ENCODE results near the gene SLC24A3.
"Not testable (repeated sequence)": the region's sequence is repeated elsewhere in the genome, so short reads cannot be mapped to it uniquely, and the experiment has no call there.

SLC24A3 gene

DNA sequence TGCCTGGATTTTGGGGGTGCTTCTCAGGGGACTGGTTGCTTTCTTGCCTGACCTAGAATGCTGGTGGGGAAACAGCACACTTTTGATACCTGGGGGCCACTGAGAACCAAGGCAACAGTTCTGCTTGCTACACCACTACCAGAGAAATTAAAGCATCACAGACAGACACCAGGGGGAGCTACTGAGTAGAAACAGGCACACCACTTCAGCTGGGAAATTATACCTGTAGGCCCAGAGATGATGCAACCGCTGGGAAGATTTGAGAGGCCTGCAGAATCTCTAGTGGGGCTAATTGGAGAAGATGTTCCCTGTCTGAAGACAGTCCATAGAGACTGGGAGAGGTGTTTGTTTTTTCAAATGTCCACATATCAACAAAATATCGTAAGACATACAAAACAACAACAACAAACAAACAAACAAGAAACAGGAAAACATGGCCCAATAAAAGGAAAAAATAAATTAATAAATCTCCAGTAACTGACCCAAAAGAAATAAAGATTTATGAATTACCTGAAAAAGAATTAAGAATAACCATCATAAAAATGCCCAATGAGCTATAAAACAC is 416.2 kb downstream of the SLC24A3 start:
- DNase-seq (ENCODE audit: low read depth): peak; percentile 58
- TF ChIP-seq, protein P1, sequence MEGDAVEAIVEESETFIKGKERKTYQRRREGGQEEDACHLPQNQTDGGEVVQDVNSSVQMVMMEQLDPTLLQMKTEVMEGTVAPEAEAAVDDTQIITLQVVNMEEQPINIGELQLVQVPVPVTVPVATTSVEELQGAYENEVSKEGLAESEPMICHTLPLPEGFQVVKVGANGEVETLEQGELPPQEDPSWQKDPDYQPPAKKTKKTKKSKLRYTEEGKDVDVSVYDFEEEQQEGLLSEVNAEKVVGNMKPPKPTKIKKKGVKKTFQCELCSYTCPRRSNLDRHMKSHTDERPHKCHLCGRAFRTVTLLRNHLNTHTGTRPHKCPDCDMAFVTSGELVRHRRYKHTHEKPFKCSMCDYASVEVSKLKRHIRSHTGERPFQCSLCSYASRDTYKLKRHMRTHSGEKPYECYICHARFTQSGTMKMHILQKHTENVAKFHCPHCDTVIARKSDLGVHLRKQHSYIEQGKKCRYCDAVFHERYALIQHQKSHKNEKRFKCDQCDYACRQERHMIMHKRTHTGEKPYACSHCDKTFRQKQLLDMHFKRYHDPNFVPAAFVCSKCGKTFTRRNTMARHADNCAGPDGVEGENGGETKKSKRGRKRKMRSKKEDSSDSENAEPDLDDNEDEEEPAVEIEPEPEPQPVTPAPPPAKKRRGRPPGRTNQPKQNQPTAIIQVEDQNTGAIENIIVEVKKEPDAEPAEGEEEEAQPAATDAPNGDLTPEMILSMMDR (conservative IDR thresholded peaks at IDR 0.05; ENCODE audit: low read length): peak; percentile 83
- H3K4me3 ChIP-seq (ENCODE audit: low read length): no peak overlapping the region

DNA sequence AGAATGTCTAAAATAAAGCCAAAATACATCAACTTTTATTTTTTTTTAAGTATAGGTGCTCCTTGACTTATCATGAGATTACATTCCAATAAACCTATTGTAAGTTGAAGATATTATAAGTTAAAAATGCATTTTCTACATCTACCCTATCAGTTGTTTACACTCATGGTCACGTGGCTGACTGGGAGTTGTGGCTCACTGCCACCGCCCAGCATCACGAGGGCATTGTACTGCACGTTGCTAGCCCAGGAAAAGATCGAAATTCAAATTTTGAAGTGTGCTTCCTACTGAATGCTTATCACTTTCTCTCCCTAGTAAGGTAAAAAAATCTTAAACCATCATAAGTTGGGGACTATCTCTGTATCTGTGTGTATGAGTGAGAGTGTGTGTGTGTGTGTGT is 419.0 kb downstream of the SLC24A3 start:
- TF ChIP-seq, protein P1 (conservative IDR thresholded peaks at IDR 0.05; ENCODE audit: low read length): no peak
- no peak overlapping the region for H3K4me3 ChIP-seq (ENCODE audit: low read length)
- DNase-seq (ENCODE audit: low read depth): no peak

DNA sequence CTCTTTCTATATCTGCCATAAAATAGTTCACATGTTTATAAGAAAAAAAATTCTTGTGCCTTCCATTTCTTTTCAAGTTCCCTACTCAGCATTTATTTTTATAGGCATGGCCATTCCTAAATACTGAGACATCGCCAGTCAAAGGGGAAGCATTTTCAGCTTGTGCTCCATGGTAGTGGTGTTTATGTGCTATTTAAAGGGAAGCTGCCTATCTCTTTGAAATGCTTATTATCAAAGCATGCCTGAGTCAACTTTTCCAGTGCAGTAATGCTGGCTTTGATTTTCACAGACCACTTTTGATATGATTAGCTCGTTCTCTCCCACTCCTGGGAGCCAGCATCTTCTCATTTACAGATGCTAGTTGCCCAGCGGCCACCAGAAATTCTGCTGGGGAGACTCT is 421.5 kb downstream of the SLC24A3 start:
- TF ChIP-seq, protein P1 (conservative IDR thresholded peaks at IDR 0.05; ENCODE audit: low read length): no peak
- peak; percentile 2 for DNase-seq (ENCODE audit: low read depth)

GRCh38 chr20:19639471-19640045 is 427.1 kb downstream of the SLC24A3 start:
- H3K4me3 ChIP-seq (ENCODE audit: low read length); DNase-seq (ENCODE audit: low read depth): not testable (repeated sequence)

More for the DNA sequence above, 421.5 kb downstream of the SLC24A3 start:
- no peak overlapping the region for H3K4me3 ChIP-seq (ENCODE audit: low read length)

DNA sequence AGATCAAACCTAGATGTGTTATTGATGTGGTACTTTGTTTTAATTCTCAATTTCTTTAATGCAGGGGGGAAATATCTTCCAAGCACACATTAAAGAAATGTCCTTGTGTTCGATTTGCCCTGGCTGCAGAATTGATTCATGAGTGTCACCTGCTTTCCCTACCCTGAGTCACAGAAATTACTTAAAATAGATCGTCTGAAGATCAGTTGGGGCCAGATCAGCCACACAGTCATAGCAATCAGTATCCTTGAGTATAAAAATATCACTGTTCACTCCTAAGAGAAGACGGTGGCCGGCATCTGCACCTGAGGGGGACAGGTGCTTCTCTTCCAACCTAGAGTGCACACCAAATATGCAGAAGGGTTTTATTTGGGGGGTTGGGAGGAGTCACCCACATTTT is 430.4 kb downstream of the SLC24A3 start:
- DNase-seq (ENCODE audit: low read depth): no peak
- no peak overlapping the region for H3K4me3 ChIP-seq (ENCODE audit: low read length)
- TF ChIP-seq, protein P1 (conservative IDR thresholded peaks at IDR 0.05; ENCODE audit: low read length): no peak

GRCh38 chr20:19644085-19644484 is 431.6 kb downstream of the SLC24A3 start:
- no peak overlapping the region for H3K4me3 ChIP-seq (ENCODE audit: low read length)
- DNase-seq (ENCODE audit: low read depth): no peak
- TF ChIP-seq, protein P1 (conservative IDR thresholded peaks at IDR 0.05; ENCODE audit: low read length): no peak

- DNase-seq (ENCODE audit: low read depth): no peak
- TF ChIP-seq, protein P1 (conservative IDR thresholded peaks at IDR 0.05; ENCODE audit: low read length): no peak
- no peak overlapping the region for H3K4me3 ChIP-seq (ENCODE audit: low read length)
These were observed 434.5 kb downstream of the SLC24A3 start for GRCh38 chr20:19646963-19647362.

Measured in AG10803 (cell line).